ENCODE data around the gene GNG12. TPM values are rescaled to one million over a fixed set of nuclear protein-coding genes. Genes with fewer than 3 reads are reported as not detected.

GNG12 gene
- total RNA-seq, 2 donors from 2014 or later = 116 to 137 TPM

- Histone ChIP-seq H3K4me1 (ENCODE audit: control insufficient read depth in 1 of 2, low read depth in 2 of 2) (peaks cover 7 to 61% of the 10 kb centered on the region in 2 donors), H3K9me3 (no peaks in the 10 kb centered on the region), H3K27ac (peak overlapping the region; percentile 3 to 51), H3K27me3 (replicated peaks; ENCODE audit: insufficient read depth) (no peaks in the 10 kb centered on the region), H3K4me3 (peak overlapping the region; percentile 46), H3K36me3 (peaks cover 3% of the 10 kb centered on the region)
- peak; percentile 71 for ATAC-seq (ENCODE audit: insufficient number of reproducible peaks, low FRiP score, low read depth)
- DNase-seq (ENCODE audit: low spot score) = peak; percentile 51
- peak; percentile 80 for TF ChIP-seq CTCF (IDR thresholded peaks at IDR 0.05)
These were observed 66.9 kb downstream of the GNG12 start for GRCh38 chr1:67766141-67766978.

GRCh38 chr1:67764633-67765032 lies 68.6 kb downstream of the GNG12 start:
- Histone ChIP-seq H3K4me1 (ENCODE audit: control insufficient read depth in 1 of 2, low read depth in 2 of 2) (peaks cover 9 to 59% of the 10 kb centered on the region in 2 donors), H3K27me3 (replicated peaks; ENCODE audit: insufficient read depth) (no peaks in the 10 kb centered on the region), H3K36me3 (peaks cover 3% of the 10 kb centered on the region), H3K9me3 (no peaks in the 10 kb centered on the region), H3K27ac (no peak overlapping the region), H3K4me3 (no peak overlapping the region)
- DNase-seq (ENCODE audit: low spot score) = no peak
- TF ChIP-seq CTCF (IDR thresholded peaks at IDR 0.05) = no peak
- ATAC-seq (ENCODE audit: insufficient number of reproducible peaks, low FRiP score, low read depth) = no peak

- DNase-seq (ENCODE audit: low spot score) (no peak), ATAC-seq (ENCODE audit: insufficient number of reproducible peaks, low FRiP score, low read depth) (no peak)
- Histone ChIP-seq H3K9me3 (no peaks in the 10 kb centered on the region), H3K27ac (no peak overlapping the region), H3K4me1 (ENCODE audit: control insufficient read depth in 1 of 2, low read depth in 2 of 2) (peaks cover 15 to 62% of the 10 kb centered on the region in 2 donors), H3K36me3 (peaks cover 3% of the 10 kb centered on the region), H3K4me3 (no peak overlapping the region), H3K27me3 (replicated peaks; ENCODE audit: insufficient read depth) (no peaks in the 10 kb centered on the region)
- no peak for TF ChIP-seq CTCF (IDR thresholded peaks at IDR 0.05)
These were observed 71.5 kb downstream of the GNG12 start for GRCh38 chr1:67761730-67762129.

- H3K4me3 ChIP-seq = no peak overlapping the region
- no peaks in the 10 kb centered on the region for H3K27me3 ChIP-seq (replicated peaks; ENCODE audit: insufficient read depth)
- ATAC-seq (ENCODE audit: insufficient number of reproducible peaks, low FRiP score, low read depth) (no peak), DNase-seq (ENCODE audit: low spot score) (no peak)
- no peaks in the 10 kb centered on the region for H3K9me3 ChIP-seq
- TF ChIP-seq CTCF (IDR thresholded peaks at IDR 0.05) = no peak
- H3K36me3 ChIP-seq = peaks cover 3% of the 10 kb centered on the region
- peak overlapping the region in 1 of 2 donors; percentile 12 for H3K27ac ChIP-seq
- peaks cover 11 to 62% of the 10 kb centered on the region in 2 donors for H3K4me1 ChIP-seq (ENCODE audit: control insufficient read depth in 1 of 2, low read depth in 2 of 2)
These were observed 72.2 kb downstream of the GNG12 start for GRCh38 chr1:67761091-67761490.

- ATAC-seq (ENCODE audit: insufficient number of reproducible peaks, low FRiP score, low read depth) = peak; percentile 45
- no peak for DNase-seq (ENCODE audit: low spot score)
- TF ChIP-seq CTCF (IDR thresholded peaks at IDR 0.05) = peak; percentile 86
- Histone ChIP-seq H3K27ac (peak overlapping the region; percentile 68 to 70), H3K36me3 (peaks cover 3% of the 10 kb centered on the region), H3K27me3 (replicated peaks; ENCODE audit: insufficient read depth) (no peaks in the 10 kb centered on the region), H3K4me1 (ENCODE audit: control insufficient read depth in 1 of 2, low read depth in 2 of 2) (peaks cover 17 to 65% of the 10 kb centered on the region in 2 donors), H3K4me3 (no peak overlapping the region), H3K9me3 (no peaks in the 10 kb centered on the region)
These were observed 73.0 kb downstream of the GNG12 start for GRCh38 chr1:67760030-67760821.
